GM18505 (cell line): Measurements from ENCODE around the gene CKAP4.
A peak's percentile ranks its signal among the peaks of the same experiment; 100 is the strongest.

Source experiments
- ATAC-seq: cut with Tn5 transposase; IDR thresholded peaks from one replicate; pipeline ENCODE4 v1.9.1; 2021; ENCODE audit not compliant: unreplicated experiment
- POLR2A ChIP-seq: IDR thresholded peaks from 4 replicates; pipeline ENCODE4 v1.6.1; 2011; ENCODE audit warnings: borderline replicate concordance; ENCODE audit not compliant: insufficient read depth, insufficient read length; ENCODE audit errors: extremely low read depth

Gene CKAP4

GRCh38 chr12:106267535-106267934 lies 19.7 kb upstream of the CKAP4 start:
- ATAC-seq, result no peak
- TF ChIP-seq POLR2A, result no peak

- no peak for ATAC-seq
Measured at GRCh38 chr12:106265116-106265515, 17.3 kb upstream of the CKAP4 start.

GRCh38 chr12:106258935-106259334 lies 11.1 kb upstream of the CKAP4 start:
- ATAC-seq, result no peak
- no peak for TF ChIP-seq POLR2A

More at GRCh38 chr12:106265116-106265515, 17.3 kb upstream of the CKAP4 start:
- TF ChIP-seq POLR2A, result no peak

- no peak for ATAC-seq
- no peak for TF ChIP-seq POLR2A
Measured at GRCh38 chr12:106258226-106258625, 10.4 kb upstream of the CKAP4 start.

GRCh38 chr12:106256524-106256923 lies 8.7 kb upstream of the CKAP4 start:
- ATAC-seq, result no peak
- no peak for TF ChIP-seq POLR2A

- ATAC-seq, result no peak
- TF ChIP-seq POLR2A, result no peak
Measured at GRCh38 chr12:106255952-106256351, 8.1 kb upstream of the CKAP4 start.

- no peak for TF ChIP-seq POLR2A
- ATAC-seq, result no peak
Measured at GRCh38 chr12:106255493-106255892, 7.7 kb upstream of the CKAP4 start.

GRCh38 chr12:106254724-106255123 lies 6.9 kb upstream of the CKAP4 start:
- no peak for TF ChIP-seq POLR2A
- no peak for ATAC-seq

GRCh38 chr12:106251631-106252455 lies 4.0 kb upstream of the CKAP4 start:
- no peak for TF ChIP-seq POLR2A
- ATAC-seq, result no peak

GRCh38 chr12:106249411-106250135 lies 1.8 kb upstream of the CKAP4 start:
- TF ChIP-seq POLR2A, result peak; percentile 29

GRCh38 chr12:106248846-106249371 lies 1.1 kb upstream of the CKAP4 start:
- TF ChIP-seq POLR2A, result no peak
- ATAC-seq, result no peak

More at GRCh38 chr12:106249411-106250135, 1.8 kb upstream of the CKAP4 start:
- ATAC-seq, result peak; percentile 63

- no peak for TF ChIP-seq POLR2A
- ATAC-seq, result no peak
Measured at GRCh38 chr12:106248312-106248845, 559 bp upstream of the CKAP4 start.

GRCh38 chr12:106246891-106247673 lies 738 bp downstream of the CKAP4 start:
- ATAC-seq, result peak; percentile 29
- no peak for TF ChIP-seq POLR2A
